Right lobe of liver (tissue), 6 donors: ENCODE measurements around the gene DEPDC5. TPM values are rescaled to one million over a fixed set of nuclear protein-coding genes. Genes with fewer than 3 reads are reported as not detected.

Source experiments
- ATAC-seq, 4 donors: fragments of 200-7000 bp; cut with Tn5 transposase; one replicate each; pipeline ENCODE4 v1.9.1; 2020; ENCODE audit warnings: mild to moderate bottlenecking in 4 of 4, moderate library complexity in 4 of 4
- DNase-seq, 3 donors: peaks; one replicate each; pipeline ENCODE4 v3.0.0-alpha.2; 2020
- H3K27ac ChIP-seq, 3 donors: fragments of 200-600 bp; one replicate each; pipeline ENCODE4 v1.8.0; 2022
- H3K27me3 ChIP-seq, 2 donors: fragments of 200-600 bp; one replicate each; pipeline ENCODE4 v1.8.0; 2022
- H3K36me3 ChIP-seq, 4 donors: fragments of 200-600 bp; sonication (generic) in 1 of 4; one replicate each; pipeline versions ENCODE4 v1.5.1 to v1.8.0; 2017 to 2022; ENCODE audit warnings: control low read depth in 1 of 4
- H3K4me1 ChIP-seq, 4 donors: fragments of 200-600 bp; sonication (generic) in 1 of 4; one replicate each; pipeline versions ENCODE4 v1.5.1 to v1.8.0; 2017 to 2022; ENCODE audit warnings: control low read depth in 1 of 4
- H3K4me3 ChIP-seq, 3 donors: fragments of 200-600 bp; one replicate each; pipeline ENCODE4 v1.8.0; 2022
- H3K9me3 ChIP-seq, 4 donors: fragments of 200-600 bp; sonication (generic) in 1 of 4; one replicate each; pipeline versions ENCODE4 v1.5.1 to v1.8.0; 2017 to 2022; ENCODE audit warnings: control low read depth in 1 of 4
- POLR2A ChIP-seq: fragments of 450-650 bp; IDR thresholded peaks from one replicate; pipeline ENCODE4 v1.6.1; 2017; ENCODE audit warnings: antibody characterized with exemption, mild to moderate bottlenecking
- WGBS: methylation state at CpG from one replicate; pipeline ENCODE4 v1.1.6; 2018; ENCODE audit warnings: low coverage, low lambda C conversion rate; ENCODE audit not compliant: insufficient coverage; ENCODE audit errors: missing lambda C conversion rate; 5-methylcytosine and 5-hydroxymethylcytosine counted together
- intact Hi-C, 2 donors: fragments of 100-400 bp; cut with DNase I; formaldehyde crosslinking; loops; one replicate each; pipeline versions ENCODE4 v1.11.2 to v1.14.1; 2022
- total RNA-seq, 6 experiments: library from RNA; depleted of rRNA in 2 of 6; stranded (reverse); fragments of >200 nt in 2 of 6; fragmentation: NEBNext Ultra II Directional in 3 of 6; extraction: Animal tissue kit (Norgen Biotek cat#: 25700) in 3 of 6; gene quantifications; one replicate each; pipeline versions ENCODE4 v1.1.0 to v1.2.4, GENCODE V29; 2016 to 2023
- TF ChIP-seq, protein P1 (sequence below), 4 donors: fragments of 200-600 bp in 3 of 4; fragments of 450-650 bp in 1 of 4; IDR thresholded peaks; one replicate each; pipeline versions ENCODE4 v1.5.1 to v1.8.0; 2016 to 2022; ENCODE audit warnings: antibody characterized with exemption in 4 of 4, mild to moderate bottlenecking in 2 of 4
- donor health status: DM: no; HTN: yes; CAD: no.
- donor health status: DM: no; HTN: no; CAD: no.
- donor health status: DM: no; HTN: no; CAD: no.
- donor health status: DM: no; HTN: yes; CAD: no.
- donor health status: DM: no; HTN: yes; CAD: no.

The DEPDC5 gene
- total RNA-seq, 6 experiments from 2014 or later, result 9.1 to 22.9 (median 14.6) TPM

DNA sequence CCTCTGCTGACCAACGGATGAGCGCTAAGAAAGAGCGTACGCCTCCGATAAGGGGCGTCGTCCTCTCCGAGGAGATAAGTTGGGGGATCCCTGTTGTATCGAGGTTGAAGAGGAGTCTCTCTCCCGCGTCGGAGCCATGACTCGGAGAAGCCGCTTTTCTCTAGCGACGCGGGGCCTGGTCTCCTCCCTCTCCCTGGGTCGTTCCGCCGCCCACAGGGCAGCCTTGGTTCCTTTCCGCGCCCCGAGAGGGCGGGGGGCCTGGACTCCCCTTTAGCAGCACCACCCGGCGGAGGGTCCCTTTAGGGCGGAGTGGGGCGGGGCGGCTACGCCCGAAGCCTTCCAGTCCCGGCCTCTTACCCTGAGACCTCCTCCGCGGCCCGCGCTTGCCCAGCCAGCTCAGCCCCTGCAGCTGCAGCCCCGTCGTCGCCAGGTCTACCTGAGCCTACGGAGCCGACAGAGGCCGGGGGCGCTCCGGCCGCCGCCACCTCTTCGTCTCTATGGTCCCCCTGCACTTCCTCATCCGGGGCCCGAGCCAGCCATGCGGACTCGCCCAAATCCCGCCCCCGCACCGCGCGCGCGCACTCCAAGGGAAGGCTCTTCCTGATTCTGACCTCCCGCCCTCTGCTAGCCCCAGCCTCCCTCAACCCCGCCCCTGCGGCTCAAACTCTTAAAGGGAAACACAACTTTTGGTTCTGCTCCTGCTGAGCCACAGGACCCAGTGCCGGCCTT lies 4.0 kb upstream of the DEPDC5 start, which contains the start of gene PRR14L:
Gene PRR14L (minus strand): TSS at position 497 of the 729 bp plus-strand sequence. CDS start 11,272 bp downstream, outside the sequence.
- Histone ChIP-seq H3K27ac (peak within 1 kb of the TSS; percentile 67 to 85 (median 75)), H3K36me3 (peaks cover 0 to 5% (median 0%) of the 10 kb centered on the region in 4 donors), H3K27me3 (no peaks in the 10 kb centered on the region), H3K4me3 (peak within 1 kb of the TSS; percentile 86 to 100 (median 94)), H3K9me3 (no peaks in the 10 kb centered on the region), H3K4me1 (peaks cover 0 to 36% (median 14%) of the 10 kb centered on the region in 4 donors)
- ATAC-seq (peak; percentile 79 to 88 (median 83)), DNase-seq (peak; percentile 99)
- intact Hi-C loops, result no loop called here
- WGBS, result 0% methylated on average over 18 of the region's 62 CpGs
- TF ChIP-seq, protein P1, sequence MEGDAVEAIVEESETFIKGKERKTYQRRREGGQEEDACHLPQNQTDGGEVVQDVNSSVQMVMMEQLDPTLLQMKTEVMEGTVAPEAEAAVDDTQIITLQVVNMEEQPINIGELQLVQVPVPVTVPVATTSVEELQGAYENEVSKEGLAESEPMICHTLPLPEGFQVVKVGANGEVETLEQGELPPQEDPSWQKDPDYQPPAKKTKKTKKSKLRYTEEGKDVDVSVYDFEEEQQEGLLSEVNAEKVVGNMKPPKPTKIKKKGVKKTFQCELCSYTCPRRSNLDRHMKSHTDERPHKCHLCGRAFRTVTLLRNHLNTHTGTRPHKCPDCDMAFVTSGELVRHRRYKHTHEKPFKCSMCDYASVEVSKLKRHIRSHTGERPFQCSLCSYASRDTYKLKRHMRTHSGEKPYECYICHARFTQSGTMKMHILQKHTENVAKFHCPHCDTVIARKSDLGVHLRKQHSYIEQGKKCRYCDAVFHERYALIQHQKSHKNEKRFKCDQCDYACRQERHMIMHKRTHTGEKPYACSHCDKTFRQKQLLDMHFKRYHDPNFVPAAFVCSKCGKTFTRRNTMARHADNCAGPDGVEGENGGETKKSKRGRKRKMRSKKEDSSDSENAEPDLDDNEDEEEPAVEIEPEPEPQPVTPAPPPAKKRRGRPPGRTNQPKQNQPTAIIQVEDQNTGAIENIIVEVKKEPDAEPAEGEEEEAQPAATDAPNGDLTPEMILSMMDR (IDR thresholded peaks at IDR 0.05), result no peak
- peak; percentile 93 for TF ChIP-seq POLR2A

DNA sequence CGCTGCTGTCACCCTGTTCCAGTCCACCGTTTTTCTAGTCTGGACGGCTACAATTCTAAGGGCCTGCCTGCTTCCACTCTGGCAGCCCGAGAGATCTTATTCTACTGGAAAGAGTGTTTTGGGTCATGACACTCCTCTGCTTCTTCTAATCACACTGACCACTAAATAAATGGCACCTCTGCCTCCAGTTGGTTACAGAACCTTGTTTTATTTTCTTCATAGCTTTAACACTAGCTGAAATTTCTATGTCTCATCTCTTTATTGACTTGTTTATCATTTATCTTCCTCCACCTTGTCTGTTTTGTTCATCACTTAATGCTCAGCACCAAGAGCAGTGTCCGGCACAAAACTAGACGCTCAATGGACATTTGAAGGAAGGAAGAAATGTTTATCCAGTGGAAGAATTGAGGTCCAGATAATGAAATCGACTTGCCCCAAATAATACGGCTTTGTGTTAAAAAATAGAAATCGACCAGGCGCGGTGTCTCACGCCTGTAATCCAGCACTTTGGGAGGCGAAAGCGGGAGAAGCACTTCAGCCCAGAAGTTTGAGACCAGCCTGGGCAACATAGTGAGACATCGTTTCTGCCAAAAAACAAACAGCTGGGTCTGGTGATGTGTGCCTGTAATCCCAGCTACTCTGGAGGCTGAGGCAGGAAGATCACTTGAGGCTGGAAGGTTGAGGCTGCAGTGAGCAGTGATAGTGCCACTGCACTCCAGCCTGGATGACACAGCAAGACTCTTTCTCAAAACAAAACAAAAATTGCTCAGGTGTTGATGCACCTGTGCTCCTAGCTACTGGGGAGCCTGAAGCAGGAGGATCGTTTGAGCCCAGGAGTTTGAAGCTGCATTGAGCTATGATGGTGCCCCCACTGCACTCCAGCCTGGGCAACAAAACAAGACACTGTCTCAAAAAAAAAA lies 3.2 kb upstream of the DEPDC5 start:
- WGBS, result 69% methylated on average over 14 of the region's 16 CpGs
- TF ChIP-seq, protein P1 (IDR thresholded peaks at IDR 0.05), result no peak
- no peak for TF ChIP-seq POLR2A
- DNase-seq, result no peak
- peak overlapping the region in 2 of 3 donors; percentile 12 to 85 for H3K27ac ChIP-seq
- H3K4me1 ChIP-seq, result peaks cover 0 to 45% (median 18%) of the 10 kb centered on the region in 4 donors
- H3K36me3 ChIP-seq, result peaks cover 0 to 5% (median 0%) of the 10 kb centered on the region in 4 donors
- peak overlapping the region in 2 of 3 donors; percentile 94 to 100 for H3K4me3 ChIP-seq
- no peaks in the 10 kb centered on the region for H3K9me3 ChIP-seq
- no peak for ATAC-seq
- H3K27me3 ChIP-seq, result no peaks in the 10 kb centered on the region
- intact Hi-C loops, result no loop called here

DNA sequence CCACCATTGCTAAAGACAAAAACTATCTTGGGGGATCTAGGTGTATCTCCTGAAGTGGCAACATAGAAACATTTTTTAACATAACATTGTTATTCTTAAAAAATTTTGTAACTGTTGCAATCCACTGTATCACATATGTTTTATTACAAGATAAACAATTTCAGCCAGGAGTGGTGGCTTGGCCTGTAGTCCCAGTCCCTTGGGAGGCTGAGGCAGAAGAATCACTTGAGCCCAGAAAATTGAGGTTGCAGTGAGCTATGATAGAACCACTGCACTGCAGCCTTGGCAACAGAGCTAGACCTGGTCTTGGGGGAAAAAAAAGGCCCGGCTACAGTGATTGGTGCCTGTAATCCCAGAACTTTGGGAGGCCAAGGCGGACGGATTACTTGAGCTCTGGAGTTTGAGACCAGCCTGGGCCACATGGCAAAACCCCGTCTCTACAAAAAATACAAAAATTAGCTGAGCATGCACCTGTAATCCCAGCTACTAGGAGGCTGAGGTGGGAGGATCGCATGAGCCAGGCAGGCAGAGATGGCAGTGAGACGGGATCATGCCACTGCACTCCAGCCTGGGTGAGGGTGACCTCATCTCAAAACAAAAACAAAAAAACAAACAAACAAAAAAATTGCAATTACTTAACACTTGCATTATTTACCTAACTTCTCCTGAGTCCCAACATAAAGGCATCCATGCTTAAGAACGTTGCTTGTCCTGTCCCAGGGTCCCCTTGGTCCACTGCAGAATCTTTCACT lies 1.5 kb upstream of the DEPDC5 start:
- DNase-seq (no peak), ATAC-seq (no peak)
- Histone ChIP-seq H3K27me3 (no peaks in the 10 kb centered on the region), H3K9me3 (no peaks in the 10 kb centered on the region), H3K4me3 (peak overlapping the region in 1 of 3 donors; percentile 97), H3K36me3 (no peaks in the 10 kb centered on the region), H3K4me1 (peaks cover 0 to 47% (median 23%) of the 10 kb centered on the region in 4 donors), H3K27ac (peak overlapping the region; percentile 77 to 89 (median 81))
- intact Hi-C loops, result no loop called here
- 12% methylated on average over 1 of the region's 7 CpGs for WGBS
- TF ChIP-seq POLR2A, result no peak
- TF ChIP-seq, protein P1 (IDR thresholded peaks at IDR 0.05), result no peak
